Caco-2 (cell line): ENCODE data around the gene INPP4A. TPM values are rescaled to one million over a fixed set of nuclear protein-coding genes. Genes with fewer than 3 reads are reported as not detected.

Experiments
- BruUV-seq: library from RNA; stranded (reverse); fragments of 400-500 nt; replicated peaks from 2 replicates; lab custom pipeline; 2021; lab: Mats Ljungman, UMichigan
- CTCF ChIA-PET: fragments of 300-600 bp; sonication (Branson Sonifier 250); formaldehyde crosslinking; loops from one replicate; lab custom pipeline; 2022; ENCODE audit warnings: antibody characterized with exemption; lab: Charles Lee
- POLR2A ChIA-PET: fragments of 300-600 bp; sonication (Branson Sonifier 250); formaldehyde crosslinking; loops from one replicate; lab custom pipeline; 2022; ENCODE audit warnings: antibody characterized with exemption; lab: Charles Lee
- DNase-seq, 2 experiments: peaks; one replicate each; pipeline versions ENCODE4 v3.0.0 to v3.0.0-alpha.2; 2020 to 2022
- H3K27me3 ChIP-seq: replicated peaks from 2 replicates; pipeline ENCODE4 v1.6.0; 2011; ENCODE audit warnings: low read length; ENCODE audit not compliant: control insufficient read depth, insufficient read depth
- H3K36me3 ChIP-seq: 2 replicates; pipeline ENCODE4 v1.5.1; 2011; ENCODE audit warnings: low read length; ENCODE audit not compliant: control insufficient read depth, insufficient read depth
- H3K4me1 ChIP-seq: fragments of 250-450 bp; sonication (Bioruptor Pico); 2 replicates; pipeline ENCODE4 v1.5.1; 2020; ENCODE audit warnings: mild to moderate bottlenecking
- H3K4me3 ChIP-seq: 2 replicates; pipeline ENCODE4 v1.5.1; 2011; ENCODE audit warnings: low read depth, mild to moderate bottlenecking, control low read depth, low read length
- H3K9me3 ChIP-seq: fragments of 250-450 bp; sonication (Bioruptor Pico); 2 replicates; pipeline ENCODE4 v1.5.1; 2020; ENCODE audit warnings: mild to moderate bottlenecking, moderate library complexity
- H3K27ac Mint-ChIP-seq: one replicate; pipeline ENCODE4 v1.8.0; 2022; ENCODE audit warnings: mixed read lengths; ENCODE audit not compliant: unreplicated experiment
- H3K27me3 Mint-ChIP-seq: one replicate; pipeline ENCODE4 v1.8.0; 2022; ENCODE audit warnings: mixed read lengths; ENCODE audit not compliant: insufficient read depth, unreplicated experiment
- H3K36me3 Mint-ChIP-seq: one replicate; pipeline ENCODE4 v1.8.0; 2022; ENCODE audit warnings: mild to moderate bottlenecking, mixed read lengths; ENCODE audit not compliant: insufficient read depth, unreplicated experiment
- H3K4me1 Mint-ChIP-seq: one replicate; pipeline ENCODE4 v1.8.0; 2022; ENCODE audit warnings: low read depth, mixed read lengths; ENCODE audit not compliant: unreplicated experiment
- H3K4me3 Mint-ChIP-seq: one replicate; pipeline ENCODE4 v1.8.0; 2022; ENCODE audit warnings: mild to moderate bottlenecking, moderate library complexity, mixed read lengths; ENCODE audit not compliant: unreplicated experiment
- H3K9me3 Mint-ChIP-seq: one replicate; pipeline ENCODE4 v1.8.0; 2022; ENCODE audit warnings: mixed read lengths; ENCODE audit not compliant: unreplicated experiment
- intact Hi-C: fragments of 100-400 bp; cut with micrococcal nuclease; formaldehyde crosslinking; loops from one replicate; pipeline ENCODE4 v1.10.0; 2022; ENCODE audit not compliant: unreplicated experiment
- total RNA-seq: library from RNA; stranded (reverse); gene quantifications from 2 replicates; pipeline ENCODE4 v1.2.3, GENCODE V29; 2022
- TF ChIP-seq, protein P1 (sequence below), 2 experiments: fragments of 200-600 bp in 1 of 2; IDR thresholded peaks; 1 replicate in 1 of 2; 2 replicates in 1 of 2; pipeline versions ENCODE4 v1.5.1 to v1.8.0; 2011 to 2022; ENCODE audit warnings: antibody characterized with exemption in 1 of 2, control low read depth in 1 of 2, inconsistent platforms in 1 of 2, low read depth in 1 of 2, low read length in 1 of 2, mild to moderate bottlenecking in 1 of 2, moderate library complexity in 1 of 2; ENCODE audit not compliant: insufficient read depth in 1 of 2, severe bottlenecking in 1 of 2, unreplicated experiment in 1 of 2

The INPP4A gene
- total RNA-seq, 1 experiment from 2014 or later: 26.3 TPM

DNA sequence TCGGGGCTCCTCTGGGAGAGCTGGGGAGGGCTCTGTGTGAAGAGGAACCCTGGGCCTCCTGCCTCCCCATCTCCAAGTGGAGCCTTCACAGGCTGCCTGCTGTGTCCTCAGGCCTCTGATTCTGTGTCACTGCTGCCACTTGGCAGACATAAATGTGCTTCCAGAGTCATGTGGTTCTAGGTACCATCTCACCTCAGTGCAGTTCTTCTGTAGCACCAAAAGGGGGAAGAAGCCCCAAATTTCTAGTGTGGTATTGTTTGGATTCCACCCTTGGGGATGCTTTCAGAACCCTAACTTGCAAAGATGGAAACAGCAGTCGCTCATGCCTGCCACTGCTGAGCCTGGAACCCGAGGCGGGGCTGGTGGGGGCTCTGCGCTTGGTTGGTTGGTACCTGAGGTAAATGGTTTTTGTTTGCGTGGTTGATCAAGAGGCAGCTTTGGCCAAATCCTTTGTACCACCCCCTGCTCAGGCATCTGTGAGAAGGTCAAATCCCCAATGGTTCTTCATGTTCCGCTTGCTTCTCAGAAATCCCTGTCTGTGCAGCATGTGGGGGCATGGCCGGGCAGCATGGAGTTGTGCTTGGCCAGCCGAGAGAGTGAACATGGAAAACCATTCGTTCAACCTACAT lies 136.1 kb downstream of the INPP4A start:
- DNase-seq: no peak
- peaks cover 6% of the 10 kb centered on the region for H3K4me1 ChIP-seq
- intact Hi-C loops: no loop called here
- Mint-ChIP-seq H3K27ac (no peak overlapping the region), H3K27me3 (no peaks in the 10 kb centered on the region), H3K36me3 (no peaks in the 10 kb centered on the region), H3K4me1 (no peaks in the 10 kb centered on the region), H3K9me3 (no peaks in the 10 kb centered on the region), H3K4me3 (no peak overlapping the region)
- CTCF ChIA-PET: no interaction called here
- H3K27me3 ChIP-seq: no peaks in the 10 kb centered on the region
- TF ChIP-seq, protein P1, sequence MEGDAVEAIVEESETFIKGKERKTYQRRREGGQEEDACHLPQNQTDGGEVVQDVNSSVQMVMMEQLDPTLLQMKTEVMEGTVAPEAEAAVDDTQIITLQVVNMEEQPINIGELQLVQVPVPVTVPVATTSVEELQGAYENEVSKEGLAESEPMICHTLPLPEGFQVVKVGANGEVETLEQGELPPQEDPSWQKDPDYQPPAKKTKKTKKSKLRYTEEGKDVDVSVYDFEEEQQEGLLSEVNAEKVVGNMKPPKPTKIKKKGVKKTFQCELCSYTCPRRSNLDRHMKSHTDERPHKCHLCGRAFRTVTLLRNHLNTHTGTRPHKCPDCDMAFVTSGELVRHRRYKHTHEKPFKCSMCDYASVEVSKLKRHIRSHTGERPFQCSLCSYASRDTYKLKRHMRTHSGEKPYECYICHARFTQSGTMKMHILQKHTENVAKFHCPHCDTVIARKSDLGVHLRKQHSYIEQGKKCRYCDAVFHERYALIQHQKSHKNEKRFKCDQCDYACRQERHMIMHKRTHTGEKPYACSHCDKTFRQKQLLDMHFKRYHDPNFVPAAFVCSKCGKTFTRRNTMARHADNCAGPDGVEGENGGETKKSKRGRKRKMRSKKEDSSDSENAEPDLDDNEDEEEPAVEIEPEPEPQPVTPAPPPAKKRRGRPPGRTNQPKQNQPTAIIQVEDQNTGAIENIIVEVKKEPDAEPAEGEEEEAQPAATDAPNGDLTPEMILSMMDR (IDR thresholded peaks at IDR 0.05; ENCODE audit: insufficient read depth in 1 of 2, low read depth in 1 of 2, low read length in 1 of 2, severe bottlenecking in 1 of 2, unreplicated experiment in 1 of 2): no peak
- POLR2A ChIA-PET: no interaction called here
- no peaks in the 10 kb centered on the region for H3K9me3 ChIP-seq
- no peaks in the 10 kb centered on the region for H3K36me3 ChIP-seq
- no peak overlapping the region for H3K4me3 ChIP-seq
- no TSS peak for BruUV-seq

DNA sequence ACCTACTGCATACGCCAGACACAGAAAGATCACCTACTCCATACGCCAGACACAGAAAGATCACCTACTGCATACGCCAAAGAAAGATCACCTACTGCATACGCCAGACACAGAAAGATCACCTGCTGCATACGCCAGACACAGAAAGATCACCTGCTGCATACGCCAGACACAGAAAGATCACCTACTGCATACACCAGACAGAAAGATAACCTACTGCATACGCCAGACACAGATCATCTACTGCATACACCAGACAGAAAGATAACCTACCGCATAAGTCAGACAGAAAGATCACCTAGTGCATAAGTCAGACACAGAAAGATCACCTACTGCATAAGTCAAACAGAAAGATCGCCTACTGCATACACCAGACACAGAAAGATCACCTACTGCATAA lies 137.9 kb downstream of the INPP4A start:
- Histone ChIP-seq H3K9me3 (no peaks in the 10 kb centered on the region), H3K4me1 (peaks cover 6% of the 10 kb centered on the region), H3K4me3 (no peak overlapping the region), H3K27me3 (no peaks in the 10 kb centered on the region), H3K36me3 (no peaks in the 10 kb centered on the region)
- CTCF ChIA-PET: no interaction called here
- no TSS peak for BruUV-seq
- TF ChIP-seq, protein P1 (IDR thresholded peaks at IDR 0.05; ENCODE audit: insufficient read depth in 1 of 2, low read depth in 1 of 2, low read length in 1 of 2, severe bottlenecking in 1 of 2, unreplicated experiment in 1 of 2): no peak
- POLR2A ChIA-PET: no interaction called here
- intact Hi-C loops: no loop called here
- H3K36me3 Mint-ChIP-seq: no peaks in the 10 kb centered on the region
- H3K27me3 Mint-ChIP-seq: no peaks in the 10 kb centered on the region
- H3K9me3 Mint-ChIP-seq: no peaks in the 10 kb centered on the region
- no peaks in the 10 kb centered on the region for H3K4me1 Mint-ChIP-seq
- no peak for DNase-seq
- no peak overlapping the region for H3K4me3 Mint-ChIP-seq
- H3K27ac Mint-ChIP-seq: no peak overlapping the region

DNA sequence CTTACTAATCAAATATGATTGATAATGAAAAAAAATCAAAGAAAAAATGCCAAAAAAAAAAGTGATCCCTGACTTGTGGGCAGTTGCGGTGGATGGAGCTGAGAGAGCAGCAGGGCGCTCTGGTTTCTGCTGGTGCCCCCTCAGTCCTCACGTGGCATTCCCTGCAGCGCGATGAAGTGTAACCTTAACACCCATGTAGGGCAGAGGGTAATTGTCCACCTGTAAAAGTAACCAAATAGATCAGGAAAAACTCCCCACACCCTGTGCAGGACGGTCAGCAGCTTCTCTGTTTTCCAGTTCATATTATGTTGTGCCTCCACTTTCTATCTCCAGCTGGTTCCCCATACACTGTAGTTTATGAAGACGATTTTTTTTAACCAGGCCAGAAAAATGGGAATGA lies 138.6 kb downstream of the INPP4A start:
- no peaks in the 10 kb centered on the region for H3K36me3 Mint-ChIP-seq
- no peaks in the 10 kb centered on the region for H3K9me3 ChIP-seq
- intact Hi-C loops: no loop called here
- DNase-seq: no peak
- H3K27me3 ChIP-seq: no peaks in the 10 kb centered on the region
- peaks cover 6% of the 10 kb centered on the region for H3K4me1 ChIP-seq
- no peak overlapping the region for H3K4me3 ChIP-seq
- no peaks in the 10 kb centered on the region for H3K9me3 Mint-ChIP-seq
- no peaks in the 10 kb centered on the region for H3K4me1 Mint-ChIP-seq
- no peak overlapping the region for H3K27ac Mint-ChIP-seq
- no peaks in the 10 kb centered on the region for H3K27me3 Mint-ChIP-seq
- H3K4me3 Mint-ChIP-seq: no peak overlapping the region
- CTCF ChIA-PET: no interaction called here
- H3K36me3 ChIP-seq: no peaks in the 10 kb centered on the region
- POLR2A ChIA-PET: no interaction called here
- BruUV-seq: no TSS peak
- TF ChIP-seq, protein P1 (IDR thresholded peaks at IDR 0.05; ENCODE audit: insufficient read depth in 1 of 2, low read depth in 1 of 2, low read length in 1 of 2, severe bottlenecking in 1 of 2, unreplicated experiment in 1 of 2): no peak
